IMR-90 (cell line): ENCODE measurements around the gene PLA2G2F.

ENCODE experiments used
- CEBPB ChIP-seq: IDR thresholded peaks from 2 replicates; pipeline ENCODE4 v1.6.1; 2012; ENCODE audit warnings: low read depth, low read length, improper control_type of control experiment
- POLR2A ChIP-seq: IDR thresholded peaks from 2 replicates; pipeline ENCODE4 v1.6.1; 2012; ENCODE audit warnings: mild to moderate bottlenecking, low read depth, low read length
- RCOR1 ChIP-seq: IDR thresholded peaks from 2 replicates; pipeline ENCODE4 v1.6.1; 2012; ENCODE audit warnings: mild to moderate bottlenecking, low read length, improper control_type of control experiment; ENCODE audit not compliant: insufficient replicate concordance
- RFX5 ChIP-seq: IDR thresholded peaks from 2 replicates; pipeline ENCODE4 v1.8.0; 2012; ENCODE audit warnings: low read depth, mild to moderate bottlenecking, low read length, moderate library complexity
- TF ChIP-seq, protein P1 (sequence below): conservative IDR thresholded peaks from 2 replicates; pipeline ENCODE4 v1.5.1; 2012; ENCODE audit warnings: mild to moderate bottlenecking, low read depth, low read length, improper control_type of control experiment

DNA sequence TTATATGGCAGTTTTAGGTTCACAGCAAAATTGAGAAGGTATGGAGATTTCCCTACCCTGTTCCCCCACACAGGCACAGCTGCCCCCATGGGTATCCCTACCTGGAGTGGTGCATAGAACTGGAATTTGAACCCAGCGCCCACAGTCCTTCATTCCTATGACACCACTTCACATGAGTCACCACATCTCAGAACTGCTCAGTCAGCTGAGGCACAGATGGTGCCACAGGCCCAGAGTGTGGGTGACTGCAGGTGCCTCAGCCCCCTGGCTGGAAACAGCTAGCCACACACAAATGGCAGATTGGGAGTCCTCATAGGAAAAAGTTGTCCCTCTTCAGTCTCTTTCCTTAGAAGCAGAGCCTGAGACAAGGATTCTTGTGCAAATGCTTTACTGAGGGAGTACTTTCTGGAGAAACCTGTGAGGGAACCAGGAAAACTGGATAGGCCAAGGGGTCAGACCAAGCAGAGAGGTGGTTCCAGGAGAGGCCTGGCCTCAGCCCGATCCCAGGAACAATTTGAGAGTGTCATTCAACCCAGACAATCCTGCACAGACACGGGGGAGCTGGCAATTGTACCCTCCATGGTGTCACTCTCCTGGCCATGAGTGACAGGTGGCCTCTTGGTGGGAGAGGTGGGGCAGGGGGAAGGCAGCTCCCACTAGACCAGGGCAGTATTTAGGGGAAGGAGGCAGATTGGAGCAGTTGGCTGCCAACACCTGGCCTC is 26.7 kb upstream of the PLA2G2F start:
- TF ChIP-seq, protein P1, sequence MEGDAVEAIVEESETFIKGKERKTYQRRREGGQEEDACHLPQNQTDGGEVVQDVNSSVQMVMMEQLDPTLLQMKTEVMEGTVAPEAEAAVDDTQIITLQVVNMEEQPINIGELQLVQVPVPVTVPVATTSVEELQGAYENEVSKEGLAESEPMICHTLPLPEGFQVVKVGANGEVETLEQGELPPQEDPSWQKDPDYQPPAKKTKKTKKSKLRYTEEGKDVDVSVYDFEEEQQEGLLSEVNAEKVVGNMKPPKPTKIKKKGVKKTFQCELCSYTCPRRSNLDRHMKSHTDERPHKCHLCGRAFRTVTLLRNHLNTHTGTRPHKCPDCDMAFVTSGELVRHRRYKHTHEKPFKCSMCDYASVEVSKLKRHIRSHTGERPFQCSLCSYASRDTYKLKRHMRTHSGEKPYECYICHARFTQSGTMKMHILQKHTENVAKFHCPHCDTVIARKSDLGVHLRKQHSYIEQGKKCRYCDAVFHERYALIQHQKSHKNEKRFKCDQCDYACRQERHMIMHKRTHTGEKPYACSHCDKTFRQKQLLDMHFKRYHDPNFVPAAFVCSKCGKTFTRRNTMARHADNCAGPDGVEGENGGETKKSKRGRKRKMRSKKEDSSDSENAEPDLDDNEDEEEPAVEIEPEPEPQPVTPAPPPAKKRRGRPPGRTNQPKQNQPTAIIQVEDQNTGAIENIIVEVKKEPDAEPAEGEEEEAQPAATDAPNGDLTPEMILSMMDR = no peak
- no peak for TF ChIP-seq RFX5
- TF ChIP-seq POLR2A = no peak
- TF ChIP-seq CEBPB = no peak
- no peak for TF ChIP-seq RCOR1
